Medulla oblongata (tissue), 1 donor: ENCODE measurements around the gene HMGXB4.
"Not testable (repeated sequence)": the region's sequence is repeated elsewhere in the genome, so short reads cannot be mapped to it uniquely, and the experiment has no call there.

Source experiments
- DNase-seq: peaks from one replicate; pipeline ENCODE4 v3.0.0-alpha.2; 2015; ENCODE audit errors: extremely low spot score

The HMGXB4 gene, protein sequence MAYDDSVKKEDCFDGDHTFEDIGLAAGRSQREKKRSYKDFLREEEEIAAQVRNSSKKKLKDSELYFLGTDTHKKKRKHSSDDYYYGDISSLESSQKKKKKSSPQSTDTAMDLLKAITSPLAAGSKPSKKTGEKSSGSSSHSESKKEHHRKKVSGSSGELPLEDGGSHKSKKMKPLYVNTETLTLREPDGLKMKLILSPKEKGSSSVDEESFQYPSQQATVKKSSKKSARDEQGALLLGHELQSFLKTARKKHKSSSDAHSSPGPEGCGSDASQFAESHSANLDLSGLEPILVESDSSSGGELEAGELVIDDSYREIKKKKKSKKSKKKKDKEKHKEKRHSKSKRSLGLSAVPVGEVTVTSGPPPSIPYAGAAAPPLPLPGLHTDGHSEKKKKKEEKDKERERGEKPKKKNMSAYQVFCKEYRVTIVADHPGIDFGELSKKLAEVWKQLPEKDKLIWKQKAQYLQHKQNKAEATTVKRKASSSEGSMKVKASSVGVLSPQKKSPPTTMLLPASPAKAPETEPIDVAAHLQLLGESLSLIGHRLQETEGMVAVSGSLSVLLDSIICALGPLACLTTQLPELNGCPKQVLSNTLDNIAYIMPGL

DNA sequence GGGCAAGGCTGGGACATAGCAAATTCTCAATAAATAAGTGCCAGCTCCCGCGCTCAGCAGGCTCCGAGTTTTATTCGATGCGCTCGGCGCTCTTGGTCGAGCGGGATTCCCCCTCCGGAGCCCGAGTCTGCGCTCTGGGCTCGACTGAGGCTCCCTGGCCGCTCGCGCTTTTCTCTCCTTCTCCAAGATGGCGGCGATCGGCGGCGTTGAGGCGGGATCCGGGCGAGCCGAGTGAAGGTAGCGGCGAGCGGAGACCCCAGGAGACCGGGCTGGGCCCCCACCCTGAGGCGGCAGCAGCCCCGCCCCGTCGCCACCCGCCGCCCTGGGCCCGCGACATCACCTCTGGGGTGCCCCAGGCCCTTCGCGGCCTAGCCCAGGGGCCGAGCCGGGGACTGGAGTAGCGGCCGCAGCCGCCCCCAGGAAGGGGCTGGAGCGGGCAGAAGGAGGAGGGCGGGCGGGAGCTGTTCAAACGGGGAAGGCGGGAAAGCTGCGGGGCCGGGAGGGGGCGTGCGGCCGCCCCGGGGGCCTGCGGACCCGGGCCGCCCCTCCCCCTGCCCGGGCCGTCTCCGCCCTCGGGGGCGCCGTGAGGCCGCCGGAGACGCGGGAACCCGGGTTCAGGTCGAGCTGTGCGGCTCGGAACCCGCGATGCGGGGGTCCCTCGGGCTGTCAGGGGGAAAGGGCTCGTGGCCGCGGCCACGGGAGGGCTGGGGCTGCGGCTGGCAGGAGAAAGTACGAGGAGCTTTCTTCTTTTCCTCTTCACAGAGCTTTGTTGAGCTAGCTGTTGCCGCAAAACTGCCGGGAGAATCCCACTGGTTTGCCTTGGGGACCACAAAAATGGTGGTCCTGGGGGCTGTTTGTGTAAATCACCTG lies at the start of gene HMGXB4:
HMGXB4 (plus strand) TSS at position 173 of the 870 bp plus-strand sequence. CDS start 4,898 bp downstream, outside the sequence.
- DNase-seq = peak; percentile 91

DNA sequence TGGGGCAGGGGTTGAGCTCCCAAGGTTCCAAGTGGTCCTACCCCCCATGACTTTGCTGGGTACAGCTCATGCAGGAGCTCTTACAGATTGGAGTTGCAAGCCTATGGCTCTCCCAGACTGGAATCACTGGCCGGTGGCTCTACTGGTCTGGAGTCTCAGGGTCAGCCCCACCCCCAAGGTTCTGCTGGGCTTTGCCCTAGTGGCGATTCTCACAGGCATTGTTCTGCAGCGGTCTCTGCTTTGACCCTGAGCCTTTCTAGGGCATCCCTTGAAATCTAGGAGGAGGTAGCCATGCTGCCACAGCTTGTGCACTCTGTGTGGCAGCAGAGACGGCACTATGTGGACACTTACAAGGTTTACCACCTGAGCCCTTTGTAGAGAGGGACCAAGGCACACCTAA lies 49.3 kb upstream of the HMGXB4 start:
- no peak for DNase-seq

DNA sequence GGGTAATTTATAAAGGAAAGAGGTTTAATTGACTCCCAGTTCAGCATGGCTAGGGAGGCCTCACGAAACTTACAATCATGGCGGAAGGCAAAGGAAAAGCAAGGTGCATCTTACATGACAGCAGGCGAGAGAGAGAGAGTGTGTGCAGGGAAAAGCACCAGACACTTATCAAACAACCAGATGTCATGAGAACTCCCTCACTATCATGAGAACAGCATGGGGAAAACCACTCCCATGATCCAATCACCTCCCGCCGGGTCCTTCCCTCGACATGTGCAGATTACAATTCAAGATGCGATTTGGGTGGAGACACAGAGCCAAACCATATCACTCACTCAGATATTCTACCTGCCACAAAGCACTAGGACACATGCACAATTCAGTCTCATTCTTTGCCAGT lies 48.1 kb upstream of the HMGXB4 start:
- no peak for DNase-seq

DNA sequence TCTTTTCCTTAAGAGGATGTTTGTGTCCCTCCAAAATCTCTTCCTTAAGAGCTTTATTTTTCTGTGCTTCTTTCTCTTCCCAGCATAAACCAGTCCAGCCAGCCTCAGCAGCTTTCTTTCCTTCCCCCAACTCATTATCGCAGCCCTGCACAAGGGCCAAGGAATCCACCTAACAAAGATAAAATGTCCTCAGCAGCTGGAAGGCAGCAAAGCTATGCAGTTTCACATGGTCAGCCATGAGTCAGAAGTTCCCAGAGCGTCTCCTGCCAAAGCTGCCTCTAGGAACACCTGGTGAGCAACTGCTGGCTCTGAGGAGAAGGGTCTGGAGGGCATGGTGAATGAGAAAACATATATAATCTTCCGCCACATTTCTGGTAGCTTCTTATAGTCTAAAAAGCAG lies 45.3 kb upstream of the HMGXB4 start:
- DNase-seq = no peak

DNA sequence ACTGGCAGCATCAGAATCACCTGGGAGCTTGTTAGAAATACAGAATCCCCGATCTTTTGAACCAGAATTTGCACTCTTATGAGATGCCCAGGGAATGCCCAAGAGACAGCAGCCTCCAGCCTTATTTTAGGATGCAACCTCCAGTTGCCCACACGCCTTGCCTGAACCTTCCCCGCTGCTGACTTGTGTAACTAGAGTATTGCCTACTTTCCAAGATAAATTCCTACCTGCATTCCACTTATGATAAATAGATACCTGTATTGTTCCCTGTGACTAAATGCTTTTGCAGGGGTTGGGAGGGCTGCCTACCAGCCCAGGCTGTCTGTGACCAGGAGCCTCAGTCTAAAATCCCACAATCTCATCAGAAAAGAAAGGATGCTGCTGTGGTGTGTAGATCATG lies 44.3 kb upstream of the HMGXB4 start:
- no peak for DNase-seq

DNA sequence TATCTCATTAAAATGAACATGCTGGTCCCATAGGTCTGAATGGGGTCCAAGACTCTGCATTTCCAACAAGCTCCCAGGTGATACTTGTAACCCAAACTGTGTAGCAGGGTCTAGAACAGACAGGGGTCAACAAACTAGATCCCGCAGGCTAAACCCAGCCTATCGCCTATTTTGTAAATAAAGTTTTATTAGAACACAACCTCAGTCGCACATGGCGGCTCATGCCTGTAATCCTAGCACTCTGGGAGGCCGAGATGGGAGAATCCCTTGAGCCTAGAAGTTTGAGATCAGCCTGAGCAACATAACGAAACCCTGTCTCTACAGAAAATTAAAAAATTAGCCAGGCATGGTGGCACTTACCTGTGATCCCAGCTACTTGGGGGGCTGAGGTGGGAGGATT lies 42.3 kb upstream of the HMGXB4 start:
- no peak for DNase-seq

DNA sequence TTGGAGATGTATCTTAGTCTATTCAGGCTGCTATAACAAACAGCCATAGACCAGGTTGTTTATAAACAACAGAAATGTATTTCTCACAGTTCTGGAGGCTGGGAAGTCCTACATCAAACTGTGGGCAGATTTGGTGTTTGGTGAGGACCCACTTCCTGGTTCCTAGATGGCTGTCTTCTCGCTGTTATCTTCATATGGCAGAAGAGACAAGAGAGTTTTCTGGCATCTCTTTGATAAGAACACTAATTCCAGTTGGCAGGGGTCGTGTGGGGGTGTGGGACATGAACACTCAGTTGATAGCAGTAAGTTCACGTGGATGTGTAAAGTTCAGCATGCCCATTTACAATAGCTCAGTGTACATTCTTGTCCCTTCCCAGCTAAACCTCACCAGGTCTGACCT lies 41.3 kb upstream of the HMGXB4 start:
- DNase-seq = no peak

DNA sequence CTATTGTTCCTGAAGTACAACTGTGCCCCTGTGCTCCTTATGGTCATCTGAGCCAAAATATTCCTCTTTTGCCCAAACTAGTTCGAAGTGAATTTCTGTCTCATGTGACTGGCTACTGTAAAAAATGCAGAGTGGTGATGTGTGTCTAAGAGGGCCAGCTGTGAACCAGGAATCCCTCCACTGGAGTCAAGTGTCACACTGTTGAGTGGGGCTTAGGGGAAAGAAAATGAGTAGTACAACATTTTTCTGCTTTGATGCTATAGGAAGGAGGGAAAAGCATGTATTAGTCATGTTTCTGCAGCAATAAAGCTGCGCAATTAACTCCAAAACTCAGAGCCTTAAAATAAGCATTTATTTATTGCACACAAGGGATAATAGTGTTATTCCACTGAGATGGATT lies 39.8 kb upstream of the HMGXB4 start:
- DNase-seq = no peak

DNA sequence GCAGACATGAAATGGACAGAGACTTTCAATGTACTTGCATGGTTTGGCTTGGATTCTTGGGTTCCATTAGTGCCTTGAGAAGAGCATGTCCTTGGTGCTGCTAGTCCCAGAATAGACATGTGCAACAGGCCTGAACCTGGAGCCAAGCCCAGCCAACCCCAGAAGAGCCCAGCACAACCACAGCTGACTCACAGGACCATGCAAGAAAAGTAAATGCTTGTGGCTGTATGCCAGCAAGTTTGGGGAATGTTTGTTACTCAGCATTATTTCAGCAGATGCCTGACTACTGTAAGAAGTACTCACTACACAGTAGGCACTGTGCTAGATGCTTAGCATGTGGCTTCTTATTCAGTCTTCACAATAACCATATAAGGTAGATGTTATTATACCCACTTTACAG lies 39.2 kb upstream of the HMGXB4 start:
- no peak for DNase-seq

DNA sequence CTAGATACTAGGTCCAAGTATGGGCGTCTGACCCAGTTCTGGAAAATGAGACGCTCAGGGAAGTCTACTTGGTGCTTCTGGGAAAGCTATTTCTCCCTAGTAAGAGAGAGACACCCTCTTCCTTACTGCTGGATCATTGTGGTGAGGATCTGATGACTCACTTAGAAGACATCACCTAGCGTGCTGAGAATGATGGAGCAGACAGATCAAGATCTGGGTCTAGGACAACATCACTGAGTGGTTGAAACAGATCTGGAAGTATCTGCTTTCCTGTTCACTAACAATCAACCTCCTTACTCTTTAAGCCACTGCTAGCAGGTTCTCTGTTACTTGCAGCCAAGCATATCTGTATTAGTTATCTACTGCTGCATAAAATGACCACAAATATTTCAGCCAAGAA lies 38.3 kb upstream of the HMGXB4 start:
- DNase-seq = no peak

DNA sequence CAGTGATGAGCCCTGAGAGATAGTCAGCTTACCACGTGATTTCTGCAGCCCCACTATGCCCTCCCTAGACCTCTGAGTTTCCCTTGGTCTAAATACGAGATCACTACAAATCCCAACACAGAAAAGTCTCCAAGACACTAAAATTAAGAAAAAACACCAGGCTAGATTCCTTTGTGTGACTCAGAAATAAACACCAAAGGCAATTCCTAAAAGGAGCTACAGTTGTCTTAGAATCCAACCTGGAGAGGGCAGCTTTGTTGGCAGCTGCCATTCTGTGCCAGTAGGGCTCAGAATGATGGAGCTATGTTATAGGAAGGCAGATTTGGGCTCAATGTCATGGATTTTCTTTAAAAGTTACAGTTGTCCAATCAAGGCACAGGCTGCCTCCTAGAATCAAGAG lies 37.1 kb upstream of the HMGXB4 start:
- no peak for DNase-seq

DNA sequence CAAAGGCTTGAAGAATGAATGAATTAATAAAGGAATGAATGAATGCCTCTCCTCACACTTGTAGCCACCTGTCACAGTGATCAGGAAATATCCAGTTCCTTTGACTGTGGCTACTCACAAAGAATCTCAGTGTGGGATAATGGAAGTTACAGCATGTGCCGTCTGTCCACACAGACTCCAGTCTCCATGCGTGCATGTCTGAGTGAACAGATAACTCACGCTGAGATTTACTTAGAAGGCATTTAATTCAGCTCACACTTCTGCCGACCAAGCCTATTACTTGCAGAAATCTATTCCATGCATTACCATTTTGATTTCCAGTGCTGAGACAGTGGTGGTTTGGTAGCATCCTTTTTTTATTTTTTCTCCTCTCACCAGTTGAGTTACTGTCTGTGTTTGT lies 32.3 kb upstream of the HMGXB4 start:
- DNase-seq = no peak

DNA sequence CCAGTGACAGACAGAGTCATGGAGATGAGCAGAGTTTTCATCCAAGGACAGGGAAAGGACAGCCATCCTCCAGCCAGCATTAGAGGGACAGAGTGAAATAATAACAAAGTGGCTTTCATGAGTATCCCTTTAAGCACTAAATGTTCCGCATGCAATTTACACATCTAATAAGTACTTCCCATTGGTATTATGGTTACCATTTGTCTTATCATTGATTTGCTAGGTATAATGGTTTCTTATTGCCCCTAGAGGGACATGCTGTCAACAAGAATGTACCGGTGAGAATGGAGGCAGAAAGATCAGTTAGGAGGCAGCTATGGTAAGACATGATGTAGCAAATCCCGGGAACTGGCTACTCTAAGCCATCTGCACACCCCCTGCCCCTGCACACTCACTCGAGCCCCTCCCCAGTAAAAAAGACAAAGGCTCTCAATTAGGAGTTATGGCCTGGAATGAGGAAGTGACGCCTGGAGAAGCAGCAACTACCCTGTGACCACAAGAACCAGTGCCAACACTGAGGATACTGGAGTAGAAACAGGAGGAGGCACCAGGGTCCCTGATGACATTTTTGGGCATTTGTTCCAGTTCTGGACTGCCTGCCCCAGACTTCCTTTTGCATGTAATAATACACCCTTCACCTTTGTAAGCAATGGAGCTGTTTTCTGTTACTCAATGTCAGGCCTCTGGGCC lies 30.2 kb upstream of the HMGXB4 start:
- no peak for DNase-seq

DNA sequence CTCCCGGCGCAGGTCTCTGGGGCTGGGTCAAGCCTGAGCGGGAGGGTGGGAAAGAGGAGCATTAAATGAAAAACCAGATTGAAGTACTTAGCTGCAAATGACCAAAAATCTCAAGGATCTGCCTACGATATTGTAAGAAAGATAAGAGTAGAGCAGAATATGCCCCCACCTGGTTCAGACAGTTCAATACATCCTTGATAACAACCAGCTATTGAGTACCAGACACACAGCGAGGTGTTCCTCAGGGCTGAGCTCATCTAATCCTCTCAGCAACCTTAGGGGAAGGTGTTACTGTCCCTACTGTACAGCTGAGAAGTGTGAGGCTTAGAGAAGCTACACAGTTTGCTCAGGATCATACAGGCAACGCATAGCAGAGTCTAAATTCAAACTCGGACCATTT lies 27.4 kb upstream of the HMGXB4 start:
- DNase-seq = no peak

DNA sequence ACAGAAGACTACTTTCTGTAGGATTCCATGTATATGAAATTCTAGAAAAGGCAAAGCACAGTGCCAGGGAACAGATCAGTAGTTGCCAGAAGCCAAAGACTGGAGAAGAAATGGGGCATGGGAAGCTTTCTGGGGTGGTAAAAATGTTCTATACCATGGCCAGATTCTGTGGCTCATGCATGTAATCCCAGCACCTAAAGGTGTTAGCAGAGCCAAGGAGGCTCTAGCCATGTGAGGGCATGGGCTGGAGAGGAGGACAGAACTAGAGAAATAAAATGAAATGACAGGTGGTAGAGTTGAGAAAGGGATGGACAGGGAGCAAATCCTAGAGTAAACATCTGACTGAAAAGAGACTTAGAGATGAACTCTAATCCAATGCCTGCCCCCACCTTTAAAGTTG lies 26.9 kb upstream of the HMGXB4 start:
- DNase-seq = no peak

DNA sequence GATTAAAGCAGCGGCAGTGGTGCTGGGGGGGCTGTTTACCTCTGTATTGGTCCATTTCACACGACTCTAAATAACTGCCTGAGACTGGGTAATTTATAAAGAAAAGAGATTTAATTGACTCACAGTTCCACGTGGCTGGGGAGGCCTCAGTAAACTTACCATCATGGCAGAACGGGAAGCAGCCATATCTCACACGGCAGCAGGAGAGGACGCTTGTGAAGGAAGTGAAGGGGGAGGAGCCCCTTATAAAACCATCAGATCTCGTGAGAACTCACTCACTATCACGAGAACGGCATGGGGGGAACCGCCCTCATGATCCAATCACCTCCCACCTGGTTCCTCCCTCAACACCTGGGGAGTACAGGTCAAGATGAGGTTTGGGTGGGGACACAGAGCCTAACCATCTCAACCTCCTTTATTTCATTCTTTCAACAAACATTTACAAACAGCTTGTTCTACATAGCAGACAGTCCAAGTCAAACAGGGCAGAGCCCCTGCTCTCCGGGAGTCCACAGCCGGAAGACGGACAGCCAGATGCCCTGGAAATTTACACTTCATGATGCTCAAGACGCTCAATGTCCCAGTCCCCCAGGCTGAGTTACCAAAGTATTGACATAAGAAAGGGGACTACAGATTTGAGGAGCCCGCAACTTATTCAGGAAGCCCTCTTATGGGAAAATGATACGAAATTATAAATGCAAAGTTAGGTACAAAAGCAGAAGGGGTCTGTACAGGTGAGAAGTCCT lies 26.3 kb upstream of the HMGXB4 start:
- DNase-seq = no peak

DNA sequence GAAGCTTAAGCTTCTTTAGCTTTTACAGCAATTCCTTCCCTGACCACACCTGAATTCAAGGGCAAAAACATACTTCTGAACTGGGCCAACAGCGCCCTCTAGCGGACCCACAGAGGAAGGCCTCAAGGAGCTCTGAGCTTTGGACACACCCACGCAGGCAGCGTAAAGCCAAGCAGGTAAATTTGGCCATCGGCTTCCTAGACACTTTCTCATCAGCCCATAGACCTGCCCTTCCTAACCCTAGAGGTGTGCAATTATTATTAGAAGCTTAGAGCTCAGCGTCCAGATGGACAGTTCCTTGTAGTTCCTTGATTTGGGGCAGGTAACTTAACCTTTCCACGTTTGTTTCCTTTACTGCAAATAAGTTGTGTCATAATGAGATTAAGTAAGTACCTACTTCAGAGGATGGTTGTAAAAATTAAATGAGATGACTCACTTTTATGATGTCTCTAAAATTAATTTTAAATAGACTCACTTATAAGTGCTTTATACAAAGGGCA lies 25.7 kb upstream of the HMGXB4 start:
- peak; percentile 14 for DNase-seq

DNA sequence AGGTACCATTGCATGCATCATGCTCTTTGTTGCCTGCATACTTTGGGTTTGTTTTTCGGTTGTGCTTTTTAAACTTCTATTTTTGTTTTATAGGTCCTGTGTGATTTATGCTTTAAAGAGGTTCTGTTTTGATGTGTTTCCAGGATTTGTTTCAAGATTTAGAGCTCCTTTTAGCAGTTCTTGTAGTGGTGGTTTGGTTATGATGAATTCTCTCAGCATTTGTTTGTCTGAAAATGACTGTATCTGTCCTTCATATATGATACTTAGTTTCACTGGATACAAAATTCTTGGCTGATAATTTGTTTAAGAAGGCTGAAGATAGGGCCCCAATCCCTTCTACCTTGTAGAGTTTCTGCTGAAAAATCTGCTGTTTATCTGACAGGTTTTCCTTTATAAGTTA lies 18.5 kb upstream of the HMGXB4 start:
- not testable (repeated sequence) for DNase-seq

DNA sequence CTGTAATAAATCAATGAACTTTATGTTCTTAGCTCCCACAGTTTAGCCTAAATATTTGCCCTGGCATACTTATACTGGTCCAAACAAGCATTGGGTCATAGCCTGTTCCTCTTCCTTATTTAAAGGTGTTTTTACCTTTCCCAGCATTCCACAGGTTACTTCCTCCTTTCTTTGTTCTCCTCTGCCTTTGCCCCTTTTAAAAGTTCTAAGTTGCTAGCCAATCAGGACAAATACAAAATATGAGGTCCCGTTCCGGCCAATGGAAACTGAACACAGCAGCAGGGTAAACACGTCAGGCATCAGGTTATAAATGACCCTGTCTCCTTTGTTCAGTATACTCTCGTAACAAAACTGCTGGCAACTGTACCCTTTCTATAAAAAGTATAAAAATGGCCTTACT lies 12.8 kb upstream of the HMGXB4 start:
- not testable (repeated sequence) for DNase-seq

DNA sequence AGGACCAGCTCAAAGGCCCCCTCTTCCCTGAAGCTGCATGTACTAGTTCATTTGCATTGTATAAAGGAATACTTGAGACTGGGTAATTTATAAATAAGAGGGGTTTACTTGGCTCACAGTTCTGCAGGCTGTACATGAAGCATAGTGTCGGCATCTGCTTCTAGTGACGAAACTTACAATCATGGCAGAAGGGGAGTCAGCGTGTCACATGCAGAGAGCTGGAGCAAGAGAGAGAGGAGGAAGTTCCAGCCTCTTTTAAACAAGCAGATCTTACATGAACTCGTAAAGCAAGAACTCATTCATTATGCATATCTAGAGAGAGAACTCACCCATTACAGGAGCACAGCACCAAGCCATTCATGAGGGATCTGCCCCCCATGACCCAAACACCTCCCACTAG lies 7.1 kb upstream of the HMGXB4 start:
- DNase-seq = no peak

DNA sequence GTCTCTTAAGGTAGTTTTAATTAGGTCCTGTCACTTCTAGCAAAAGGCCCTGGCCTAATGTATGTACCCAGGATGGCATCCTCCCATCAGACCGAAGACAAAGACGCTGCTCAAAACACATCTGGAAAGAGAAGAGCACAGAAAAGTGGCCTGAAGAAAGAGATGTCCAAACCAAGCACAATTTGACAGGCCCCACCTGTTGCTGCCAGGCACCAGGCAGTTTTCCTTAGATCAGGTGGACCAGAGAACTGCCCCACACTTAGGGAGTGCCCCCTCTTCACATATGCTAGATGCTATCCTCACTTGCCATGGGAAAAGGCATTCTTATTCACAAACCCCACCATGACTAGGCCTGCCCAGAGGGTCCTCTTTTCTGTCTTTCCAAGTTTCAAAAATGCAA lies 3.3 kb upstream of the HMGXB4 start:
- no peak for DNase-seq
